Heart left ventricle (tissue), 16 donors: ENCODE data around the gene VASH2. TPM values are rescaled to one million over a fixed set of nuclear protein-coding genes. Genes with fewer than 3 reads are reported as not detected.

Source experiments
- ATAC-seq, 4 donors: fragments of 200-7000 bp; cut with Tn5 transposase; one replicate each; pipeline ENCODE4 v1.9.1; 2020 to 2022; ENCODE audit warnings: moderate library complexity in 4 of 4, mild to moderate bottlenecking in 3 of 4, moderate number of reproducible peaks in 1 of 4
- DNase-seq, 5 donors: peaks; one replicate each; pipeline ENCODE4 v3.0.0-alpha.2; 2020
- H3K27ac ChIP-seq, 12 donors: fragments of 200-600 bp; sonication (generic) in 4 of 12; one replicate each; pipeline versions ENCODE4 v1.5.0 to v1.8.0; 2016 to 2022; ENCODE audit warnings: mild to moderate bottlenecking in 2 of 12
- H3K27me3 ChIP-seq, 9 donors: fragments of 200-600 bp; sonication (generic) in 2 of 9; one replicate each; pipeline versions ENCODE4 v1.5.1 to v1.8.0; 2016 to 2022; ENCODE audit warnings: mild to moderate bottlenecking in 3 of 9
- H3K36me3 ChIP-seq, 9 donors: fragments of 200-600 bp; sonication (generic) in 2 of 9; one replicate each; pipeline versions ENCODE4 v1.5.0 to v1.8.0; 2018 to 2022; ENCODE audit warnings: mild to moderate bottlenecking in 2 of 9
- H3K4me1 ChIP-seq, 12 donors: fragments of 200-600 bp; sonication (generic) in 4 of 12; one replicate each; pipeline versions ENCODE4 v1.5.0 to v1.8.0; 2016 to 2022; ENCODE audit warnings: mild to moderate bottlenecking in 3 of 12
- H3K4me3 ChIP-seq, 12 donors: fragments of 200-600 bp; sonication (generic) in 4 of 12; one replicate each; pipeline versions ENCODE4 v1.5.0 to v1.8.0; 2017 to 2022; ENCODE audit warnings: mild to moderate bottlenecking in 9 of 12, moderate library complexity in 4 of 12
- H3K9me3 ChIP-seq, 12 donors: fragments of 200-600 bp; sonication (generic) in 4 of 12; one replicate each; pipeline versions ENCODE4 v1.5.0 to v1.8.0; 2016 to 2022; ENCODE audit warnings: mild to moderate bottlenecking in 1 of 12
- CTCF ChIP-seq, 12 donors: fragments of 200-600 bp; sonication (generic) in 4 of 12; IDR thresholded peaks; one replicate each; pipeline versions ENCODE4 v1.5.0 to v1.8.0; 2018 to 2022; ENCODE audit warnings: antibody characterized with exemption in 12 of 12, mild to moderate bottlenecking in 5 of 12
- POLR2A ChIP-seq, 2 donors: fragments of 450-650 bp; IDR thresholded peaks; one replicate each; pipeline ENCODE4 v1.6.1; 2017; ENCODE audit warnings: antibody characterized with exemption in 2 of 2, mild to moderate bottlenecking in 2 of 2, moderate library complexity in 2 of 2
- WGBS, 4 donors: extraction: QIAGEN DNeasy Blood & Tissue Kit in 2 of 4; methylation state at CpG; one replicate each; pipeline versions ENCODE4 v1.1.5 to v1.1.7; 2013 to 2018; 5-methylcytosine and 5-hydroxymethylcytosine counted together
- intact Hi-C, 10 donors: fragments of 100-400 bp; cut with DNase I; formaldehyde crosslinking; loops; one replicate each; pipeline versions ENCODE4 v1.11.1 to v1.14.2; 2022
- polyA plus RNA-seq, 2 donors: library from polyadenylated mRNA; stranded (reverse); fragments of 200-250 nt; gene quantifications; one replicate each; pipeline ENCODE4 v1.2.3, GENCODE V29; 2013
- total RNA-seq, 9 donors: library from RNA; depleted of rRNA in 2 of 9; stranded (reverse); fragments of >200 nt in 2 of 9; fragmentation: NEBNext Ultra II Directional in 3 of 9; extraction: Animal tissue kit (Norgen Biotek cat#: 25700) in 3 of 9; gene quantifications; one replicate each; pipeline versions ENCODE4 v1.1.0 to v1.2.4, GENCODE V29; 2016 to 2023
- donor health status: ischemic (EF 13 %, LVEDD 7.1; RV severe dilation, severe dysfunction).
- donor health status: healthy with polysubstance abuse.
- donor health status: DM: no; HTN: yes; CAD: no.
- donor health status: DM: no; HTN: no; CAD: no.
- donor health status: ischemic (EF 25% LVEDD 6.9; RV normal size, moderate dysfunction).
- donor health status: ischemic (EF 25% LVEDD 5.7; RV mildly dilated, moderate dysfunction).
- donor health status: healthy.
- donor health status: DM: yes; HTN: yes; CAD: no.
- donor health status: ischemic (EF 35%, LVEDD 5.7; RV mildly dilated, moderate dysfunction).
- donor health status: nonischemic (EF 11% LVEDD 7.7; RV severe dilation, severe dysfunction).
- donor health status: DM: yes; HTN: yes; CAD: no.
- donor health status: PGD.
- donor health status: ischemic (EF 29% LVEDD 5.4; RV normal size, mild dysfunction).
- donor health status: nonischemic (EF 23%, LVEDD 6.1; RV moderate dilation, normal function).

VASH2 gene
- total and polyA plus RNA-seq, 11 donors: 0.19 to 2.6 (median 0.53) TPM; not detected in 1

DNA sequence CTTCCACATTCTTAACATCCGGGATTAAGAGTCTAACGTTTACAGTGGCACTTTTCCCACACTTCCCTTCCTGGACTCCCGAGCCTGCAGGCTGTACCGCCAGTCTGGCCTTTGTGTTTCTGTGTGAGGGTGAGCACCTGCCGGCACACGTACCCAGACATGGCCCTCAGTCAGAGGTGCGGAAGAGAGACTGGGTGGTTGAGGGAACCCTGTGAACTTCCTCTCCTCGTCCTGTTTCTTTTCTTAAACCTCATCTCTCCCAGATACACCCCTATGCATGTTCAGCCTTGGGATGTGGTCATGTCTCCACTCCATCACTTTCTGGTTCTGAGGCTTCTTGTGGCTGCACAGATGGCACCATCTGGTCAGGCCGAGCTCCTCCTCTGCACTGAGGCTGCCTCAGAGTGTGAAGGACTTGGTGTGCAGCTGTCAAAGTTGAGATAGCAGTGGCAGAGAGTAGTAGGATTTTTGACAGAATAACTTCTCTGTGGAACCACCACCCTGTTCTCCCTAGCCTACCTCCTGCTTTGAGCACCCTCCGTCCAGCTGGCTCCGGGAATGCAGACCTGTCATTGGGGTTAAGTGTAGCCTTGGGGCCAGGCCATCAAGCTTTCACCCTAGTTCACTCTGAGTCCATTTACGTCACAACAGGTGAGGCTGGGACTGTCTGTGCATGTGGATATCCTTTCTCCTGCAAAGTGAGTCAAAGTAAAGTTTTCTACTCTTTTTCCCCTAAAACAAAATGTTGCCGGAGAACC lies 31.4 kb downstream of the VASH2 start:
- no peaks in the 10 kb centered on the region for H3K36me3 ChIP-seq
- no peak overlapping the region for H3K4me3 ChIP-seq
- intact Hi-C loops: loop anchor here in 1 of 10 donors (5.0 kb wide), 1 partner anchor 59 kb away; no protein-coding TSS in a partner anchor
- no peaks in the 10 kb centered on the region for H3K9me3 ChIP-seq
- WGBS, 4 donors: 48 to 54% (median 53%) methylated on average over 13 of the region's 13 CpGs
- peaks cover 0 to 37% (median 26%) of the 10 kb centered on the region in 12 donors for H3K4me1 ChIP-seq
- peak overlapping the region in 6 of 12 donors; percentile 13 to 55 (median 33) for H3K27ac ChIP-seq
- DNase-seq: peak in 2 of 5 donors; percentile 46 to 48
- no peaks in the 10 kb centered on the region for H3K27me3 ChIP-seq
- peak in 3 of 4 donors; percentile 21 to 63 (median 44) for ATAC-seq
- TF ChIP-seq POLR2A (IDR thresholded peaks at IDR 0.05) (no peak), CTCF (IDR thresholded peaks at IDR 0.05) (no peak)

DNA sequence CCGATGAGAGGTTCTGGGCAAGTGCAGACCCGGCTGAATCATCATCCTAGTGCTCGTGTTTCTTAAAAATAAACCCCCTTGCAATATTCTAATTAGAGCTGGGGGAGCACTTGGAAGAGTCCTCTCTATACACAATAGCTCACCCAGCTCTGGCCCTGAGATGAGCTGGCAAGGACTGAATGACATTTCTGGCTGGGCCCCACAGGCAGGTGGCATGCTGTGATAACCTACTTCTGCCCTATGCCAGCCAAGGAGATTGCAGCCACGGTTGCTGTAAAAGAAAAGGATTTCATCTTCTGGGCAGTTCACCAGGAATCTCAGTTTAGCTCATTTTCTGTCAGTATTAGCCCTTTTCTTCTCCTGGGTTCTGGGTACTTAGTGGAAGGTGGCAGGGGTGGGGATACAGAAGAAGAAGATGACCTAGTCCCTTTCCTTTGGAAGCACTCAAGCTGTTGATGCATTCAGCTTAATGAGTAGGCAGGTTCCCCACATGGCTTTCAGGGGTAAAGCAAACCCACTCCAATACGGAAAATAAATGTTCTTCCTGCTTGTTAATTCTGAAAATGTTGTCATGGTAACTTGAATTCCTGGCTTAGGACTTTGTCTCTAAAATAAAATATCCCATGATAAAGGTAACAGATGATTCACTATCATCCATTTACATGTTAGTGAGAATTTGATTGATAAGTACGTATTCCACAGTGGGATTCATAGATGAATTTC lies 32.2 kb downstream of the VASH2 start:
- DNase-seq: peak in 2 of 5 donors; percentile 48 to 54

DNA sequence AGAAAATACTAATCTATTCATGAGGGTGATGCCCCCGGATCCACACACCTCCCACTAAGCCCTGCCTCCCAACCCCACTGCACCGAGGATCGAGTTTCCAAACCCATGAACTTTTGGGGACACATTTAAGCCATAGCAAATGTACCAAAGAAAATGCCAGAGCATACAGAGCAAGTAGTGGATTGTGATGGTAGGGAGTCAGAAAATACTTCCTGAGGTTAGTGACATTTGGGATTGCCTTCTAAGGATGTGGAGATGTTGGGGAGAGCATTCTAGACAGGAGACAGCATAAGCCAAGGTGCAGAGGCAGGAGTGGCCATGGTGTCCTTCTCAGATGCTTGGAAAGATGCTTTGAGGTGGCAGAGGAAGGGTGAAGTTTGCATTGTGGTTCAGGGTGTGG lies 33.1 kb downstream of the VASH2 start:
- DNase-seq (no peak), ATAC-seq (no peak)
- Histone ChIP-seq H3K4me1 (peaks cover 0 to 37% (median 26%) of the 10 kb centered on the region in 12 donors), H3K36me3 (peaks cover 0 to 2% (median 0%) of the 10 kb centered on the region in 9 donors), H3K27ac (no peak overlapping the region), H3K9me3 (no peaks in the 10 kb centered on the region), H3K4me3 (no peak overlapping the region), H3K27me3 (no peaks in the 10 kb centered on the region)
- 94 to 98% (median 95%) methylated on average over 3 of the region's 3 CpGs for WGBS, 4 donors
- intact Hi-C loops: loop anchor here in 1 of 10 donors (5.0 kb wide), 1 partner anchor 61 kb away; no protein-coding TSS in a partner anchor
- TF ChIP-seq CTCF (IDR thresholded peaks at IDR 0.05): no peak
- no peak for TF ChIP-seq POLR2A (IDR thresholded peaks at IDR 0.05)

More for the DNA sequence above, 32.2 kb downstream of the VASH2 start:
- 48 to 65% (median 54%) methylated on average over 6 of the region's 6 CpGs for WGBS, 4 donors
- Histone ChIP-seq H3K4me3 (no peak overlapping the region), H3K27me3 (no peaks in the 10 kb centered on the region), H3K36me3 (no peaks in the 10 kb centered on the region), H3K9me3 (no peaks in the 10 kb centered on the region), H3K27ac (peak overlapping the region in 1 of 12 donors; percentile 55), H3K4me1 (peaks cover 0 to 37% (median 26%) of the 10 kb centered on the region in 12 donors)
- intact Hi-C loops: loop anchor here in 1 of 10 donors (5.0 kb wide), 1 partner anchor 60 kb away; no protein-coding TSS in a partner anchor
- TF ChIP-seq POLR2A (IDR thresholded peaks at IDR 0.05) (no peak), CTCF (IDR thresholded peaks at IDR 0.05) (no peak)
- peak; percentile 41 to 77 (median 70) for ATAC-seq
